SK-N-MC (cell line): ENCODE measurements around the gene EOMES.

Source experiments
- EZH2 ChIP-seq: fragments of 200-600 bp; sonication (generic); IDR thresholded peaks from one replicate; pipeline ENCODE4 v1.6.1; 2017; ENCODE audit warnings: antibody characterized with exemption
- POLR2AphosphoS5 ChIP-seq: IDR thresholded peaks from 2 replicates; pipeline ENCODE4 v1.6.1; 2012; ENCODE audit warnings: mild to moderate bottlenecking, low read depth, low read length, borderline replicate concordance

DNA sequence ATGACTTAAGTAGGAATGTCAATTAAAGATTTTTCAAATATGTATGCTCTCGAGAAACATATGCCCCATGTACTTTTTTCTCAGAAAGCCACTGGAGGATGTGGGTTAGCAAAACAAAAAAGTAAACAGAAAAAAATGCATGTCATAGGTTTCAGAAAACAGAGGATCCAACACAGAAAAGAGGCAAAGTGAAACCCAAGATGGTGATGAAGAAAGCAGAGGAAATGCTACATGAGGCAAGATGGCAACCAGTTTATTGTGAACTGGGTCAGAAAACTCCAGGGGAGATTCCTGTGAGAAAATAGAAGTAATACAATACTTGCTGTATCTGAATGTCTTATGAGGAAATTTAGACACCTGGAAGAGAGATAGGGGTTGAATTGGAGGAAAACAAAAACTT is 30.8 kb upstream of the EOMES start:
- TF ChIP-seq POLR2AphosphoS5 (no peak), EZH2 (no peak)
